Cardiac ventricle fibroblast (primary cell): Measurements from ENCODE around the gene RHBDF2. TPM values are rescaled to one million over a fixed set of nuclear protein-coding genes. Genes with fewer than 3 reads are reported as not detected.

Source experiments
- total RNA-seq: library from RNA; depleted of rRNA; stranded (reverse); fragments of >200 nt; gene quantifications from 2 replicates; pipeline ENCODE4 v1.2.3, GENCODE V29; 2015

RHBDF2 gene
- 5.2 and 10.5 TPM in 2 replicates for total RNA-seq

GRCh38 chr17:76501018-76501826, at the start of gene RHBDF2:
Gene RHBDF2 (minus strand): TSS chr17:76501423. CDS start chr17:76481524, 19,899 bp downstream.

DNA sequence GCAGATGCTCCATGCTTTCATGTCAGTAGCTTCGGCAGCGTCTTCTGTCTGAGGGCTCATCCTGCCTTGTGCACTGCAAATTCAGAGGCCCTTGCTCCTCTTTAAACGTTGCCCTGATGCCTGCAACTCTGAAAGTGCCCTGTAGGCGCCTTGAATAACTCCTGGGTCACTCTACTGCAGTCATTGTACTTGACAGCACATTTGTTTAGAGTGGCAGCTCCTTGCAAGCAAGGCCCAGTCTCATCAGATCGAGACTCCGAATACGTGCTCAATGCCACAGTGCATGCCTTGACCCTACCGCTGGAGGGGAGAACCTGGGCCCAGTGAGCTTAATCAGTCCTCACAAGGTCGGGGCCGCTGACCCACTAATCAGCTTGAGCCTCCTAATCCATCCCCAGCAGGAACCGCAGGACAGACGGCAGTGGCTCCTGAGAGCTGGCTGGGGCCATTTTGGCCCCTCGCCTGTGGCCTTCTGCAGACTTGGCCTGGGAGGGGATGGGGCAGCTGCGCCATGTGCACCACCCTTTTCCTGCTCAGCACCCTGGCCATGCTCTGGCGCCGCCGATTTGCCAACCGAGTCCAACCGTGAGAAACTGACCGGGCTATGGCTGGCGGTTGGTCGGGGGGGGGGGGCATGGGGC, 38.5 kb upstream of the RHBDF2 start, which contains the start of gene PRCD:
TSS of gene PRCD (plus strand) at position 414 of the 641 bp plus-strand sequence. CDS start at position 512, 98 bp downstream.

DNA sequence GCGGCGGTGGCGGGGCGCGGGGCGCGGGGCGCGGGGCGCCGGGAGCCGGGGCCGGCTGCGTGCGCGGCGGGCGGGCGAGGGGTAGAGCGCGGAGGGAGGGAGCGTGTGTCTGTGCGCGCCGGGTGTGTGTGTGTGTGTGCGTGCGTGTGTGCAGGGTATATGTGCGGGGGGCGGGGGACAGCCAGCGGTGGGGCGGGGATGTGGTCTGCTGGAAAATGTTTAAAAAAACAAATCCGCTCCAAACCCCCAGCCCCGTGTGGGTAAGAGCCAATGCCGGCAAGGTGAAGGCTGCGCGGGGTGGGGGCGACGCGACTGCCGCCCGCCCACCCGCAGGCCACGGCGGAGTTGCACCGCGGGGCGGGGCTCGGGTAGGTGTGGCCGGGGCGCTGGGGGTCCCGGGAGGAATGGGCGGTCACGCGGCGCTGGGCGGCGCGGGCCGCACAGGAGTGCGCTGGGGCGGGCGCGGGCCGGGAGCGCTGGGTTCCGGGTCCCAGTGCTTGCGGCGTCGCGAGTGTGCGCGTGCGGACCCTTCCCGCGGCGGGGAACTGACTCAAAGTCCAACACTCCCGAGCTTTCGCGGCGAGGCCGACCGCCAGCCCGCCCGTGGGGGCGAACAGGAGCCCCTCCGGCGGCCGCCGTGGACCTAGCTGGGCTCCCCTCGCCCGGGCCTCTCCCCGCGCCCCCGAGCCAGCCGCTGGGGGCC, 36.5 kb upstream of the RHBDF2 start, which contains the start of gene CYGB:
TSS of gene CYGB (minus strand) at position 132 of the 703 bp plus-strand sequence. CDS start 167 bp downstream, outside the sequence.

DNA sequence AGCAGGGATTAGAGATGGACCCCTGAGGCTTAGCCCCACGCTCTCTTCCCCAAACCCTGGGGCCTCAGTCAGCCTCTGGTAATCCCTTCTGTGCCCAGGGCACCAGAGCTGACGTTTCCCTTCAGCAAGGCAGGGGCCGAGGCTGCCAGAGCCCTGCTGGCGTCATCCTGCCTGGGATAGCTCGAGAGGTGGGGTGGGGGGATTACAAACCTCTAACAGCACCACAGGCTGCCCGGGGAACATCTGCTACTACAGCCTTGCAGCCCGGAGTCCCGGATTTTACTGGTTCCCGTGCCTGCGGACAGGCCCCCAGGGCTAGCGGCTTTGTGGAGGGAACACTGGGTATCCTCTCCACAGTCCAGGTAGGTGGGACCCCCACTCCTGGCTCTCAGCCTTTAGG, 33.9 kb downstream of the RHBDF2 start, which contains the start of gene AANAT:
TSS of gene AANAT (plus strand) at position 238 of the 400 bp plus-strand sequence. CDS start 1,144 bp downstream, outside the sequence.

DNA sequence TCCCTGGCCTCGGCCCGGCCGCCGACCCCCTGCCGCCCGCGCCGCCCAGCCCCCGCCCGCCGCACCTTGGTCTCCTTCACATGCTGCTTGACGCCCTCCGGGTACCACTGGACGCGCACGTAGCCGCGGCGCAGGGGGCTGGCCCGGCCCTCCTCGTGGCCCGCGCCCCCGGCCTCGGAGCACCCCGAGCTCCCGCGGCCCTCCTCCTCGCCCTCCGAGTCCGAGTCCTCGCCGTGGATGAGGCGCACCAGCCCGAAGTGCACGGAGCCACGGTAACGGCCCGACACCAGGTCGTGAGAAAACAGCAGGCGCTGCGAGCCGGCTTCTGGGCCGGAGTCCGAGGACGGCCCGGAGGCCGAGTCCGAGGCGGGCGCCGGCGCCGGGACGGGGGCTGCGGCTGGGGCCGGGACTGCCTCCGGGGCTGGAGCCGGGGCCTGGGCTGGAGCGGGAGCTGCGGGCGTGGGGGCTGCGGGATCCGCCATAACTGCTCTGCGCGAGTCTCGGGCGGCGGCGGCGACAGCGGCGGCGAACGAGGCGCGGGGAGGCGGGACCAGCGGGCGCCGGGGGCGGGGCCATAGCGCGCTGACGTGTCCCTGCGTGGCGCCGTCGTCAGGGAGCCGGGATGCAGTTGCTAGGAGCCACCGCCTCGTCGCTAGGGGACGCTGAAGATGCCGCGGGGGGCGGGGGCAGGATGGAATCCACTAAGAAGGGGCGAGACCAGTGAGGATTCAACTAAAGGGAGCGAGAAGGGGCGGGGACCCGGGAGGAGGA, 48.4 kb downstream of the RHBDF2 start, which contains the start of gene UBE2O:
TSS of gene UBE2O (minus strand) at position 493 of the 771 bp plus-strand sequence. CDS start at position 482, 11 bp downstream.

Other genes starting within 250 kb of the RHBDF2 start
- 4.5 and 5.9 TPM in 2 replicates for gene UBALD2, start 236.1 kb downstream of the RHBDF2 start, total RNA-seq
- gene QRICH2, start 193.1 kb downstream of the RHBDF2 start, total RNA-seq: 0.98 and 1.8 TPM in 2 replicates
- 23.1 and 35.4 TPM in 2 replicates for gene PRPSAP1, start 147.5 kb downstream of the RHBDF2 start, total RNA-seq
- gene SPHK1, start 116.8 kb downstream of the RHBDF2 start, total RNA-seq: 51.0 and 55.1 TPM in 2 replicates
- 19.2 and 25.5 TPM in 2 replicates for gene UBE2O, start 48.3 kb downstream of the RHBDF2 start, total RNA-seq
- gene AANAT, start 33.8 kb downstream of the RHBDF2 start, total RNA-seq: not detected in 2 replicates
- 126 and 147 TPM in 2 replicates for gene CYGB, start 36.3 kb upstream of the RHBDF2 start, total RNA-seq
- 5.7 and 6.6 TPM in 2 replicates for gene PRCD, start 38.6 kb upstream of the RHBDF2 start, total RNA-seq
- gene ST6GALNAC2, start 84.4 kb upstream of the RHBDF2 start, total RNA-seq: 1.9 TPM in 1 of 2 replicates, not detected in the other
- gene ST6GALNAC1, start 142.3 kb upstream of the RHBDF2 start, total RNA-seq: not detected in 2 replicates
- 199 and 212 TPM in 2 replicates for gene MXRA7, start 209.5 kb upstream of the RHBDF2 start, total RNA-seq
- 14.2 and 14.9 TPM in 2 replicates for gene JMJD6, start 225.2 kb upstream of the RHBDF2 start, total RNA-seq
- 23.8 and 37.0 TPM in 2 replicates for gene METTL23, start 225.4 kb upstream of the RHBDF2 start, total RNA-seq
- 135 and 164 TPM in 2 replicates for gene SRSF2, start 235.9 kb upstream of the RHBDF2 start, total RNA-seq
- gene MFSD11, start 236.7 kb upstream of the RHBDF2 start, total RNA-seq: 15.0 and 15.1 TPM in 2 replicates